HG03103 (cell line): Measurements from ENCODE around the gene ATP2B2.

Experiments used
- ATAC-seq: cut with Tn5 transposase; IDR thresholded peaks from one replicate; pipeline ENCODE4 v1.9.1; 2021; ENCODE audit warnings: low read depth; ENCODE audit not compliant: unreplicated experiment

Gene ATP2B2

GRCh38 chr3:10512687-10513086 is 7.3 kb upstream of the ATP2B2 start:
- ATAC-seq, result no peak

- ATAC-seq, result no peak
These were observed 6.6 kb upstream of the ATP2B2 start for GRCh38 chr3:10511809-10512494.

GRCh38 chr3:10510743-10511432 is 5.5 kb upstream of the ATP2B2 start:
- no peak for ATAC-seq

GRCh38 chr3:10510086-10510742 is 4.8 kb upstream of the ATP2B2 start:
- no peak for ATAC-seq

- no peak for ATAC-seq
These were observed 3.9 kb upstream of the ATP2B2 start for GRCh38 chr3:10509325-10509724.

- no peak for ATAC-seq
These were observed 3.4 kb upstream of the ATP2B2 start for GRCh38 chr3:10508619-10509260.

- ATAC-seq, result no peak
These were observed 2.8 kb upstream of the ATP2B2 start for GRCh38 chr3:10508235-10508618.

GRCh38 chr3:10507331-10507730 is 1.9 kb upstream of the ATP2B2 start:
- no peak for ATAC-seq

- ATAC-seq, result no peak
These were observed 1.3 kb upstream of the ATP2B2 start for GRCh38 chr3:10506696-10507095.

- no peak for ATAC-seq
These were observed 602 bp upstream of the ATP2B2 start for GRCh38 chr3:10505791-10506585.

GRCh38 chr3:10504171-10505049 is 976 bp downstream of the ATP2B2 start:
- ATAC-seq, result no peak

GRCh38 chr3:10503217-10503796 is 2.1 kb downstream of the ATP2B2 start:
- ATAC-seq, result no peak

- ATAC-seq, result no peak
These were observed 3.1 kb downstream of the ATP2B2 start for GRCh38 chr3:10502185-10502880.

- no peak for ATAC-seq
These were observed 3.7 kb downstream of the ATP2B2 start for GRCh38 chr3:10501664-10502052.

- ATAC-seq, result no peak
These were observed 4.4 kb downstream of the ATP2B2 start for GRCh38 chr3:10500717-10501663.

- no peak for ATAC-seq
These were observed 7.1 kb downstream of the ATP2B2 start for GRCh38 chr3:10498271-10498670.

- ATAC-seq, result no peak
These were observed 7.9 kb downstream of the ATP2B2 start for GRCh38 chr3:10497439-10497838.
